ENCODE data around the gene FBXL13. TPM values are rescaled to one million over a fixed set of nuclear protein-coding genes. Genes with fewer than 3 reads are reported as not detected.

FBXL13 gene
- total and polyA plus RNA-seq, 2 experiments from 2014 or later, result 1.2 to 2.5 TPM

DNA sequence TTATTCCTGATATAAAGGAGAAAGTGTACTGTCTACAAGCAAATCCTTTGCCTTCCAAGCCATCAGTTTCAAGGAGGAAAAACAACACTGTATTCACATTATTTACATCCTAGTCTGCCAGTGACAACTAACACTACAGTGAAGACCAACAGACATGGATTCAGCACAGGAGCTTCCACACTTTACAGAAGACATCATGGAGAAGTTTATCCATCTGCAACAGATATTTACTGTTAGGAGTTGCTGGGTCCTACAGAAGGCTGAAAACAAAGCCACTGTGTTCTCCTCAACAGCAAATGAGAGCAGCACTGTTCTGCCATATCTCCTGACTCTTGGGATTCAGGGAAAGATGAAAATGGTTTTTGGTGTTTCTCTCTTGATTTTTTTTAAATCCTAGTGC, 42.4 kb upstream of the FBXL13 start (continued):
- TF ChIP-seq CTCF (conservative IDR thresholded peaks at IDR 0.05; ENCODE audit: low read depth in 2 of 2) (no peak), STAT1 (IDR thresholded peaks at IDR 0.05; ENCODE audit: unreplicated experiment) (no peak)

DNA sequence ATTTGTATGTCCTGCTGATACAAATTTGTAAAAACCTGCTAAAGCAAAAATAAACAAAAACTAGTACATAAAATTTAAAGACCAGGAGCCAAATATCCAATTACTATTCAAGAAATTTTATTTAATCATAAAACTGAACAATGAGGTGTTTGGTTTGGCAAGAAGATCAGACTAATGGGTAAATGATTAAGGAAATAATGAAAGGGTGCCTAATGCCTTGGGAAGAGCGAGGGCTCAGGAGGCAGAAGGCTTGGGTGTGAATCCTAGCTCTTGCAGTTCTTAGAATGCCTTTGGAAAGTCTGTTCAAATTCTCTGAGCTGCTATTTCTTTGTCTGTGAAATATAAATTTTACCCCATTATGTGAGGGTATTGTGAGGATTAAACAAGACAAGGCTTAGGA, 41.9 kb upstream of the FBXL13 start:
- Histone ChIP-seq H3F3A (replicated peaks; ENCODE audit: low read depth) (no peaks in the 10 kb centered on the region), H3K79me2 (replicated peaks; ENCODE audit: insufficient read depth) (no peaks in the 10 kb centered on the region), H3K4me3 (no peak overlapping the region), H2AFZ (no peak overlapping the region), H4K20me1 (replicated peaks; ENCODE audit: insufficient read depth) (peaks cover 8% of the 10 kb centered on the region; the same call in 1 of the 2 replicates), H3K9me2 (ENCODE audit: insufficient read depth) (no peaks in the 10 kb centered on the region), H3K36me3 (ENCODE audit: insufficient read depth) (no peaks in the 10 kb centered on the region), H3K4me2 (no peak overlapping the region), H3K27ac (ENCODE audit: low read depth) (no peak overlapping the region), H3K27me3 (ENCODE audit: insufficient read depth) (no peaks in the 10 kb centered on the region), H3K4me1 (ENCODE audit: insufficient read depth) (no peaks in the 10 kb centered on the region)
- peaks cover 28% of the 10 kb centered on the region for H3K36me3 Mint-ChIP-seq (ENCODE audit: low read depth)
- H3K4me1 Mint-ChIP-seq, result no peaks in the 10 kb centered on the region
- DNase-seq (ENCODE audit: low spot score) (no peak), ATAC-seq (no peak)
- H3K27me3 Mint-ChIP-seq (ENCODE audit: insufficient read depth, low read depth, poor library complexity), result peaks cover 2% of the 10 kb centered on the region
- H3K4me3 Mint-ChIP-seq, result no peak overlapping the region
- H3K9me3 Mint-ChIP-seq, result no peaks in the 10 kb centered on the region; the same call in 2 of the 3 replicates
- no peak overlapping the region for H3K27ac Mint-ChIP-seq
- TF ChIP-seq, protein P1, sequence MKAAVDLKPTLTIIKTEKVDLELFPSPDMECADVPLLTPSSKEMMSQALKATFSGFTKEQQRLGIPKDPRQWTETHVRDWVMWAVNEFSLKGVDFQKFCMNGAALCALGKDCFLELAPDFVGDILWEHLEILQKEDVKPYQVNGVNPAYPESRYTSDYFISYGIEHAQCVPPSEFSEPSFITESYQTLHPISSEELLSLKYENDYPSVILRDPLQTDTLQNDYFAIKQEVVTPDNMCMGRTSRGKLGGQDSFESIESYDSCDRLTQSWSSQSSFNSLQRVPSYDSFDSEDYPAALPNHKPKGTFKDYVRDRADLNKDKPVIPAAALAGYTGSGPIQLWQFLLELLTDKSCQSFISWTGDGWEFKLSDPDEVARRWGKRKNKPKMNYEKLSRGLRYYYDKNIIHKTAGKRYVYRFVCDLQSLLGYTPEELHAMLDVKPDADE (IDR thresholded peaks at IDR 0.05), result no peak
- TF ChIP-seq POLR2AphosphoS5 (IDR thresholded peaks at IDR 0.05; ENCODE audit: low read depth), result no peak
- TF ChIP-seq REST (IDR thresholded peaks at IDR 0.05; ENCODE audit: unreplicated experiment), result no peak
- no peak for TF ChIP-seq STAT1 (IDR thresholded peaks at IDR 0.05; ENCODE audit: unreplicated experiment)
- no peak for TF ChIP-seq NANOG (IDR thresholded peaks at IDR 0.05; ENCODE audit: borderline replicate concordance)
- TF ChIP-seq EZH2 (IDR thresholded peaks at IDR 0.05; ENCODE audit: low read depth, unreplicated experiment), result no peak
- no peak for TF ChIP-seq CREB1 (CRISPR knock-in tag; IDR thresholded peaks at IDR 0.05; ENCODE audit: low read depth)
- no peak for TF ChIP-seq JUNB (IDR thresholded peaks at IDR 0.05; ENCODE audit: unreplicated experiment)
- no peak for TF ChIP-seq EZH2phosphoT487 (IDR thresholded peaks at IDR 0.05; ENCODE audit: unreplicated experiment)
- TF ChIP-seq CTCF (conservative IDR thresholded peaks at IDR 0.05; ENCODE audit: low read depth in 2 of 2), result no peak
- no peak for TF ChIP-seq ZNF114 (CRISPR knock-in tag; IDR thresholded peaks at IDR 0.05)
- TF ChIP-seq ZNF331 (CRISPR knock-in tag; IDR thresholded peaks at IDR 0.05; ENCODE audit: low read depth), result no peak

All from GM23338 (cell line).